H9 (cell line): ENCODE data around the gene SCN4A. TPM values are rescaled to one million over a fixed set of nuclear protein-coding genes. Genes with fewer than 3 reads are reported as not detected.

ENCODE experiments used
- DNase-seq: peaks from one replicate; pipeline ENCODE4 v3.0.0-alpha.2; 2017
- H2AFZ ChIP-seq: one replicate; pipeline ENCODE4 v1.6.1; 2013; ENCODE audit warnings: mild to moderate bottlenecking, low read length, control low read depth, moderate library complexity
- H2AK5ac ChIP-seq: 2 replicates; pipeline ENCODE4 v1.6.1; 2013; ENCODE audit warnings: low read length, control low read depth, mixed read lengths; ENCODE audit not compliant: insufficient read length
- H2BK120ac ChIP-seq: one replicate; pipeline ENCODE4 v1.6.1; 2013; ENCODE audit warnings: low read depth, mild to moderate bottlenecking, low read length, control low read depth, inconsistent platforms; ENCODE audit not compliant: poor library complexity, severe bottlenecking
- H2BK12ac ChIP-seq: 2 replicates; pipeline ENCODE4 v1.6.1; 2013; ENCODE audit warnings: low read length, control low read depth, mixed read lengths, low read depth; ENCODE audit not compliant: insufficient read length
- H2BK15ac ChIP-seq: 2 replicates; pipeline ENCODE4 v1.6.1; 2013; ENCODE audit warnings: low read depth, low read length, control low read depth
- H2BK20ac ChIP-seq: one replicate; pipeline ENCODE4 v1.6.1; 2013; ENCODE audit warnings: low read depth, mild to moderate bottlenecking, low read length, control low read depth, inconsistent platforms; ENCODE audit not compliant: poor library complexity, severe bottlenecking
- H2BK5ac ChIP-seq: 2 replicates; pipeline ENCODE4 v1.6.1; 2013; ENCODE audit warnings: low read length, control low read depth, mixed read lengths; ENCODE audit not compliant: insufficient read length
- H3K14ac ChIP-seq: 2 replicates; pipeline ENCODE4 v1.6.1; 2013; ENCODE audit warnings: low read length, control low read depth; ENCODE audit not compliant: insufficient read depth
- H3K18ac ChIP-seq: 2 replicates; pipeline ENCODE4 v1.6.1; 2013; ENCODE audit warnings: low read depth, mild to moderate bottlenecking, mixed read lengths, low read length, control low read depth; ENCODE audit not compliant: insufficient read length
- H3K23ac ChIP-seq: 2 replicates; pipeline ENCODE4 v1.6.1; 2013; ENCODE audit warnings: low read length, control low read depth, mixed read lengths, low read depth; ENCODE audit not compliant: insufficient read length
- H3K23me2 ChIP-seq: 2 replicates; pipeline ENCODE4 v1.6.1; 2013; ENCODE audit warnings: low read depth, mild to moderate bottlenecking, mixed read lengths, low read length, control low read depth; ENCODE audit not compliant: insufficient read length, poor library complexity, severe bottlenecking
- H3K27ac ChIP-seq: 2 replicates; pipeline ENCODE4 v1.5.1; 2013; ENCODE audit warnings: low read length, control low read depth, mixed read lengths, low read depth; ENCODE audit not compliant: insufficient read length
- H3K27me3 ChIP-seq: 2 replicates; pipeline ENCODE4 v1.6.1; 2013; ENCODE audit warnings: low read length, control low read depth, inconsistent platforms; ENCODE audit not compliant: insufficient read depth
- H3K4ac ChIP-seq: 2 replicates; pipeline ENCODE4 v1.6.1; 2013; ENCODE audit warnings: low read depth, mild to moderate bottlenecking, control low read depth, inconsistent platforms, low read length, moderate library complexity
- H3K4me1 ChIP-seq: 2 replicates; pipeline ENCODE4 v1.6.1; 2013; ENCODE audit warnings: low read length, control low read depth, inconsistent platforms; ENCODE audit not compliant: insufficient read depth
- H3K4me2 ChIP-seq: 2 replicates; pipeline ENCODE4 v1.6.1; 2013; ENCODE audit warnings: low read length, control low read depth, mixed read lengths; ENCODE audit not compliant: insufficient read length, insufficient read depth
- H3K56ac ChIP-seq: 2 replicates; pipeline ENCODE4 v1.6.1; 2013; ENCODE audit warnings: low read depth, mild to moderate bottlenecking, mixed read lengths, low read length, control low read depth; ENCODE audit not compliant: insufficient read length
- H3K79me1 ChIP-seq: 2 replicates; pipeline ENCODE4 v1.6.1; 2013; ENCODE audit warnings: low read depth, mild to moderate bottlenecking, moderate library complexity, low read length, control low read depth, inconsistent platforms; ENCODE audit not compliant: insufficient read depth, poor library complexity, severe bottlenecking
- H3K79me2 ChIP-seq: 2 replicates; pipeline ENCODE4 v1.6.1; 2013; ENCODE audit warnings: low read length, control low read depth, inconsistent platforms; ENCODE audit not compliant: insufficient read depth
- H3K9ac ChIP-seq: 2 replicates; pipeline ENCODE4 v1.6.1; 2013; ENCODE audit warnings: low read length, control low read depth, mixed read lengths; ENCODE audit not compliant: insufficient read length; ENCODE audit errors: extremely low read depth
- H3K9me3 ChIP-seq: one replicate; pipeline ENCODE4 v1.6.1; 2013; ENCODE audit warnings: low read depth, low read length, inconsistent platforms; ENCODE audit not compliant: control insufficient read depth
- H3T11ph ChIP-seq: one replicate; pipeline ENCODE4 v1.6.1; 2013; ENCODE audit warnings: mild to moderate bottlenecking, low read length, control low read depth, inconsistent platforms
- H4K20me1 ChIP-seq: one replicate; pipeline ENCODE4 v1.6.1; 2013; ENCODE audit not compliant: control insufficient read depth, insufficient read length, insufficient read depth
- H4K5ac ChIP-seq: 2 replicates; pipeline ENCODE4 v1.6.1; 2013; ENCODE audit warnings: low read depth, mild to moderate bottlenecking, mixed read lengths, low read length, control low read depth; ENCODE audit not compliant: insufficient read length
- H4K8ac ChIP-seq: replicated peaks from 2 replicates; pipeline ENCODE4 v1.6.1; 2013; ENCODE audit warnings: low read length, control low read depth, mixed read lengths, low read depth; ENCODE audit not compliant: insufficient read length
- H4K91ac ChIP-seq: 2 replicates; pipeline ENCODE4 v1.6.1; 2013; ENCODE audit warnings: low read depth, mild to moderate bottlenecking, moderate library complexity, mixed read lengths, low read length, control low read depth; ENCODE audit not compliant: insufficient read length
- H3K27ac Mint-ChIP-seq, 3 experiments: 2 replicates in 2 of 3; 3 replicates in 1 of 3; pipeline ENCODE4 v1.8.0; 2020 to 2021; ENCODE audit warnings: mixed read lengths in 3 of 3, mild to moderate bottlenecking in 1 of 3, moderate library complexity in 1 of 3
- H3K27me3 Mint-ChIP-seq: 2 replicates; pipeline ENCODE4 v1.8.0; 2021; ENCODE audit warnings: low read depth, mild to moderate bottlenecking, moderate library complexity, mixed read lengths
- H3K36me3 Mint-ChIP-seq, 3 experiments: 2 replicates in 2 of 3; 3 replicates in 1 of 3; pipeline ENCODE4 v1.8.0; 2020 to 2021; ENCODE audit warnings: low read depth in 3 of 3, mixed read lengths in 3 of 3; ENCODE audit not compliant: insufficient read depth in 1 of 3
- H3K4me1 Mint-ChIP-seq, 2 experiments: 2 replicates each; pipeline ENCODE4 v1.8.0; 2020; ENCODE audit warnings: mixed read lengths in 2 of 2
- H3K4me3 Mint-ChIP-seq, 2 experiments: 2 replicates in 1 of 2; 3 replicates in 1 of 2; pipeline ENCODE4 v1.8.0; 2020 to 2021; ENCODE audit warnings: mild to moderate bottlenecking in 2 of 2, mixed read lengths in 2 of 2, moderate library complexity in 1 of 2
- H3K9me3 Mint-ChIP-seq, 2 experiments: 2 replicates in 1 of 2; 3 replicates in 1 of 2; pipeline ENCODE4 v1.8.0; 2020; ENCODE audit warnings: mild to moderate bottlenecking in 2 of 2, mixed read lengths in 2 of 2, moderate library complexity in 1 of 2
- WGBS: extraction: QIAGEN DNeasy Blood & Tissue Kit; methylation state at CpG from one replicate; pipeline ENCODE4 v1.1.7; 2013; ENCODE audit warnings: missing lambda C conversion rate, low lambda C conversion rate, mixed read lengths; ENCODE audit not compliant: insufficient read length; ENCODE audit errors: extremely low coverage; 5-methylcytosine and 5-hydroxymethylcytosine counted together
- total RNA-seq: library from RNA; stranded (reverse); gene quantifications from 2 replicates; pipeline ENCODE4 v1.2.1, GENCODE V29; 2021
- TF ChIP-seq, protein P1 (sequence below): fragments of 200-600 bp; sonication (generic); conservative IDR thresholded peaks from 3 replicates; pipeline ENCODE4 v1.8.0; 2021; ENCODE audit warnings: antibody characterized with exemption, mild to moderate bottlenecking

SCN4A gene
- total RNA-seq, 1 experiment from 2014 or later, result 5.8 TPM

DNA sequence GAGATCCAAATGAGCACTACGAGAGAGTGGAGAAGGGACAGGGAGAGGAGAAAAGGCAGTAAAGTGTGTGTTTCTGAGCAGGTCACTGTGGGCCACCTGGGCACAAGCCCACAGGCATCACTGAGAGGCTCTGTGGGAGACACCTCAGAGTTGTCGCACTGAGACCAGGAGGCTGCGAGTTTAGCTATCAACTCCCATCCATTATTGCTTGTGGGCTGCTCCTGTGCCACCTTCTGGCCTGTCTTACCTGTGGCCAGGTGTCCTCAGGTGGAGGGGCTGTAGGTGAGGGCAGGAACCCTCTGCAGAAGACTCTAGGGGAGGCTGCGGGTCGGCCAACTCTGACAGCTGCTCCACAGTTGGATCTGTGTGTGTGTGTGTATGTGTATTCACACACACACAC, 22.9 kb upstream of the SCN4A start:
- Mint-ChIP-seq H3K4me3 (no peak overlapping the region), H3K9me3 (no peaks in the 10 kb centered on the region; a peak in 2 of 5 replicates), H3K27me3 (peaks cover 78% of the 10 kb centered on the region), H3K4me1 (peaks cover 3 to 15% of the 10 kb centered on the region in 2 experiments), H3K27ac (no peak overlapping the region), H3K36me3 (0 out of 7 replicates have a peak, but pooled peaks cover 0 to 2% (median 0%) of the 10 kb centered on the region in 3 experiments)
- DNase-seq, result peak; percentile 29
- Histone ChIP-seq H3K4me2 (no peak overlapping the region), H2BK120ac (no peak overlapping the region), H3K79me1 (no peaks in the 10 kb centered on the region), H3K79me2 (no peaks in the 10 kb centered on the region), H2AFZ (no peak overlapping the region), H3K27ac (no peak overlapping the region), H3K4me1 (0 out of 2 replicates have a peak, but pooled peaks cover 3% of the 10 kb centered on the region), H2AK5ac (no peak overlapping the region), H3K27me3 (peaks cover 6% of the 10 kb centered on the region; the same call in 1 of the 2 replicates), H3T11ph (no peak overlapping the region), H4K5ac (no peak overlapping the region), H2BK5ac (no peak overlapping the region), H3K14ac (no peak overlapping the region), H3K23me2 (peaks cover 11% of the 10 kb centered on the region), H4K91ac (no peak overlapping the region), H2BK20ac (no peak overlapping the region), H3K23ac (no peak overlapping the region), H3K56ac (no peak overlapping the region), H2BK15ac (no peak overlapping the region), H3K9ac (no peak overlapping the region), H3K4ac (no peak overlapping the region), H4K20me1 (no peaks in the 10 kb centered on the region), H3K18ac (no peak overlapping the region), H3K9me3 (no peaks in the 10 kb centered on the region), H2BK12ac (no peak overlapping the region), H4K8ac (no peak overlapping the region)
- TF ChIP-seq, protein P1, sequence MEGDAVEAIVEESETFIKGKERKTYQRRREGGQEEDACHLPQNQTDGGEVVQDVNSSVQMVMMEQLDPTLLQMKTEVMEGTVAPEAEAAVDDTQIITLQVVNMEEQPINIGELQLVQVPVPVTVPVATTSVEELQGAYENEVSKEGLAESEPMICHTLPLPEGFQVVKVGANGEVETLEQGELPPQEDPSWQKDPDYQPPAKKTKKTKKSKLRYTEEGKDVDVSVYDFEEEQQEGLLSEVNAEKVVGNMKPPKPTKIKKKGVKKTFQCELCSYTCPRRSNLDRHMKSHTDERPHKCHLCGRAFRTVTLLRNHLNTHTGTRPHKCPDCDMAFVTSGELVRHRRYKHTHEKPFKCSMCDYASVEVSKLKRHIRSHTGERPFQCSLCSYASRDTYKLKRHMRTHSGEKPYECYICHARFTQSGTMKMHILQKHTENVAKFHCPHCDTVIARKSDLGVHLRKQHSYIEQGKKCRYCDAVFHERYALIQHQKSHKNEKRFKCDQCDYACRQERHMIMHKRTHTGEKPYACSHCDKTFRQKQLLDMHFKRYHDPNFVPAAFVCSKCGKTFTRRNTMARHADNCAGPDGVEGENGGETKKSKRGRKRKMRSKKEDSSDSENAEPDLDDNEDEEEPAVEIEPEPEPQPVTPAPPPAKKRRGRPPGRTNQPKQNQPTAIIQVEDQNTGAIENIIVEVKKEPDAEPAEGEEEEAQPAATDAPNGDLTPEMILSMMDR, result no peak
- WGBS, result no CpG with 5 or more reads among the region's 5 CpGs
